Fibroblast of villous mesenchyme (primary cell): ENCODE measurements around the gene TOR4A. TPM values are rescaled to one million over a fixed set of nuclear protein-coding genes. Genes with fewer than 3 reads are reported as not detected.
"Not testable (repeated sequence)": the region's sequence is repeated elsewhere in the genome, so short reads cannot be mapped to it uniquely, and the experiment has no call there.

Experiments used
- DNase-seq: peaks from one replicate; pipeline ENCODE4 v3.0.0-alpha.2; 2010; ENCODE audit warnings: low read depth
- H3K4me3 ChIP-seq: 2 replicates; pipeline ENCODE4 v1.5.1; 2011; ENCODE audit warnings: low read depth, mild to moderate bottlenecking, low read length
- total RNA-seq: library from RNA; depleted of rRNA; stranded (reverse); fragments of >200 nt; gene quantifications from 2 replicates; pipeline ENCODE4 v1.2.3, GENCODE V29; 2012
- TF ChIP-seq, protein P1 (sequence below): IDR thresholded peaks from 2 replicates; pipeline ENCODE4 v1.5.1; 2012; ENCODE audit warnings: low read depth, mild to moderate bottlenecking, low read length; ENCODE audit not compliant: insufficient read depth

Gene TOR4A
- total RNA-seq, 1 donor, result 42.3 TPM

DNA sequence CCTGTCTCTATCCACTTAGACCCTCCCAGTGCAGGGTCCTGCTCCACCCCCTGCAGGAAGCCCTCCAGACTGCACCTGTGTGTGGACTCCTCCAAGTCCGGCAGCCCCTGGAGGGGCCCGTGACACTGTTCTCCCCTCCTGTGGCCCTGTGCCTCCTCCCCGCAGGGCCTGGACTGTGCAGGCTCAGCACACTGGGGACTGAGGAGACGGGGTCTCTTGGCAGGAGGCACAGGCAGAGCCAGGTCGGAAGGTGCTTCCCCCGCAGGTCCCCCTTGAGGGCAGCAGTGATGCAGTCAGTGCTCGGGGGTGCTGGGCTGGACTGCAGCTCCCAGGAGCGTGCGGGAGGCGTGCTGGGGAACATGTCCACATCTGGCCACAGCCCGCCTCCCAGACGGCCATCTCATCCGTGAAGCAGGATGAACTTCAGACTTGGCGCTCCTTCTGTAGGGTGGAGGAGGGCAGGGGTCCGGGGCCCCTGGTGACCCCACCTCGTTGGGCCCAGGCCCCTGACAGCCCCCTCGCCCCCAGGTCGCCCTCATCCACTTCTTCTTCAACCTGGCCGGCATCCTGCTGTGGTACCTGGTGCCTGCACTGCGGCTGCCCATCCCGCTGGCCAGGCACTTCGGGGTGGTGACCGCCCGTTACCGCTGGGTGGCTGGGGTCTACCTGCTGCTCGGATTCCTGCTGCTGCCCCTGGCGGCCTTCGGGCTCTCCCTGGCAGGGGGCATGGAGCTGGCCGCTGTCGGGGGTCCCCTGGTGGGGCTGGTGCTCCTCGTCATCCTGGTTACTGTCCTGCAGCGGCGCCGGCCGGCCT, 41.9 kb upstream of the TOR4A start:
- no peak overlapping the region for H3K4me3 ChIP-seq
- DNase-seq, result no peak
- TF ChIP-seq, protein P1, sequence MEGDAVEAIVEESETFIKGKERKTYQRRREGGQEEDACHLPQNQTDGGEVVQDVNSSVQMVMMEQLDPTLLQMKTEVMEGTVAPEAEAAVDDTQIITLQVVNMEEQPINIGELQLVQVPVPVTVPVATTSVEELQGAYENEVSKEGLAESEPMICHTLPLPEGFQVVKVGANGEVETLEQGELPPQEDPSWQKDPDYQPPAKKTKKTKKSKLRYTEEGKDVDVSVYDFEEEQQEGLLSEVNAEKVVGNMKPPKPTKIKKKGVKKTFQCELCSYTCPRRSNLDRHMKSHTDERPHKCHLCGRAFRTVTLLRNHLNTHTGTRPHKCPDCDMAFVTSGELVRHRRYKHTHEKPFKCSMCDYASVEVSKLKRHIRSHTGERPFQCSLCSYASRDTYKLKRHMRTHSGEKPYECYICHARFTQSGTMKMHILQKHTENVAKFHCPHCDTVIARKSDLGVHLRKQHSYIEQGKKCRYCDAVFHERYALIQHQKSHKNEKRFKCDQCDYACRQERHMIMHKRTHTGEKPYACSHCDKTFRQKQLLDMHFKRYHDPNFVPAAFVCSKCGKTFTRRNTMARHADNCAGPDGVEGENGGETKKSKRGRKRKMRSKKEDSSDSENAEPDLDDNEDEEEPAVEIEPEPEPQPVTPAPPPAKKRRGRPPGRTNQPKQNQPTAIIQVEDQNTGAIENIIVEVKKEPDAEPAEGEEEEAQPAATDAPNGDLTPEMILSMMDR, result no peak

DNA sequence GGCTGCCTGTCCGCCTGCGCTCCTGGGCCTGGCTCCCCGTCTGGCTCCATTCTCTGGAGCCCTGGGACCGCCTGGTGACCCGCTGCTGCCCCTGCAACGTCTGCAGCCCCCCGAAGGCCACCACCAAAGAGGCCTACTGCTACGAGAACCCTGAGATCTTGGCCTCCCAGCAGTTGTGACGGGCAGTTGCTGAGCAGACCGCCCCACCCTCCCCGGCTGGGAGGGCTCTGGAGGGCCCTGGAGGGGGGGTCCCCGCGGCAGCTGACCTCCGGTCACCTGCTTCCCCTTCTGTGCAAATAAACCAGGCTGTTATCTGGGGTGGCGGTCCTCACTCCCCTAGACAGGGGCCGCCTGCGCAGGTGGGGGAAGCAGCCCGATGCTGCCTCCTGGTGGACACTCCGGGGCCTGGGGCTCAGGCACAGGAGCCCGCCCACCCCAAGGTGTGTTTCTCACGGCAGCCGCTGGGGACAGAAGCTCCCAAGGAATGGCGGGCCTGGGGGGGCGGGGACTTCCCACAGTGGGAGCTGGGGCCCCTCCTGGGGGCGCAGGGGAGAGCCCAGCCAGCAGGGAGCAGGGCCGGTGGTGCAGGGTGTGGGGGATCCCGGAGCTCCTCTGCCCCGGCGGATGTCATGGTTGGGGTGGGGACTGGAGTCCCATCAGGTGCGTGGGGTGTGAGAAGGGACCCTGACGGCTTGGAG, 41.1 kb upstream of the TOR4A start:
- DNase-seq, result peak; percentile 72
- TF ChIP-seq, protein P1, result peak; percentile 98
- no peak overlapping the region for H3K4me3 ChIP-seq

DNA sequence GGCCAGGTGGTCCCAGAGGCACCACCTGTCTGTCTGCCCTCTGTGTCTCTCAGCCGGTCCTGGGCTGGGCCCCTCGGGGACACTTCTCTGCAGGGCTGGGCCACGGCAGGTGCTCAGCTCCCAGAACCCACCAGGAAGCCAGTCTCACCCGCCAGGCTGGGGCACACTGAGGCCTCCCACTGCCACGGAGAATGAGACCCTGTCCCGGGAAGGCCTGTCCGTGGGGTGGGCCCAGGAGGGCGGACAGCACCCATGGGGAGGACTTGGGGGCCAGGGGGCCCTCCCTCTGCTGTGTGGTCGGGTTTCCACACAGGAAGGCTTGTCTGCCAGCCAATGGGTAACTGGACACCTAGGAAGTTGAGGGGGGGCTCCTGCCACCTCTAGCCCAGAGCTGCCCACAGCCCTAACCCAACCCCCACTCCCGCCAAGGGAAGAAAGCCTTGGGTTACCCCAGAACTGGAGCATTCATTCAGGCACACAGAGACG, 40.5 kb upstream of the TOR4A start:
- DNase-seq, result no peak
- TF ChIP-seq, protein P1, result no peak
- no peak overlapping the region for H3K4me3 ChIP-seq

DNA sequence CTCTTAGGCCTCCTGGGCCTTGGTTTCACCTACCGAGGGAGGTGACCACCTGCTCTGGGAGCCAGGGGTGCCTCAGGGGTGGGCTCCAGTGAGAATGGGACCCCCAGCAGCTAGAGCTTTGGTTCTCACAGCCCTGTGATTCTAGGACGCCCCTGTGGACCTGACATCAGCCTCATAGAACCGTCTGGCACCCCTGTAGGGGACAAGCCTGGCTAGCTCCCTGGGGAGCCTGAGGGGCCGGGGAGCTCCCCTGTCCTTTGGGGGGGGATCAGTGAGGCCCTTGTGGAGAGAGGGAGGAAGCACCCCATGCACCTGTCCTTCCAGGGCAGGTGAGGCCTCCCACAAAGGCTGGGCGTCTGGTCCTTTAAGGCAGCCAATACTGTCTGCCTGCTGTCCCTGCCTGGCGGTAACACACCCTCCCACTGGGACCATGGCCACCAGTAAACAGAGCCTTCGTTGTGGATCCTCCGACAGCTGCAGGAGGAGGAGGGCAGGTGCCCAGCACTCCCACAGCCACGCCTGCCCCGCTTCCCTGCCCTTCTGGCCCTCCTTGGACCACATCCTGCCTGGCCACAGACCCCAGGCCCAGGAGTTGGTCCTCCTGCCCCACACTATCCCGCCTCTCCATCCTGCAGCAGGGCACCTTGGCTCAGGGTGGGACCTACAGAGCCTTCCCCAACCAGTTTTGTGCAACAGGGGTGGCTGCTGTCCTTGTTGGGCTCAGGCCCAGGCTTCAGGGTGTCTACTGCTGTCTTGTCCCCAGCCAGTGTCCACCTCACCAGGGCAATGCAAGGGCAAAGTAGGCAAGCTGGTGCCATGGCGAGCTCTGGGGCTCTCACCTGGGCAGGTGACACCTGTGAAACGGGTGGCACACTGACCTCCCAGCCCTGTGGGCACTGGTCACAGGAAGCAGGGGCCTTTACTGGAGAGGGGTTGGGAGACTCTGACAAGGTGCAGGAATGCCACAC, 39.5 kb upstream of the TOR4A start:
- DNase-seq, result no peak
- TF ChIP-seq, protein P1, result no peak
- no peak overlapping the region for H3K4me3 ChIP-seq

DNA sequence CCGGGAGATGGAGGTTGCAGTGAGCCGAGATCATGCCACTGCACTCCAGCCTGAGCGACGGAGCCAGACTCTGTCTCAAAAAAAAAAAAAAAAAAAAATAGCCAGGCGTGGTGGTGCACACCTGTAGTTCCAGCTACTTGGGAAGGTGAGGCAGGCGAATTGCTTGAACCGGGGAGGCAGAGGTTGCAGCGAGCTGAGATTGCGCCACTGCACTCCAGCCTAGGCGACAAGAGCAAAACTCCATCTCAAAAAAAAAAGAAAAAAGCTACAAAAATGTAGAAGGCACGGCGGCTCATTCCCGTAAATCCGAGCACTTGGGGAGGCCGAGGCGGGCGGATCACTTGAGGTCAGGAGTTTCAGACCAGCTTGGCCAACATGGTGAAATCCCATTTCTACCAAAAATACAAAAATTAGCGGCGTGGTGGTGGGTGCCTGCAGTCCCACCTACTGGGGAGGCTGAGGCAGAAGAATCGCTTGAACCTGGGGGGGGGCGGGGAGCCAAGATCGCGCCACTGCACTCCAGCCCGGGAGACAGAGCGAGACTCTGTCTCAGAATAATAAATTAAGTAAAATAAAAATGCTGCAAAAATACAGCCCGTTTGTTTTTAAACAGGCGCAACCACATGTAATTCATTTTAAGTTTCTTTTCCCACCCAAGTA, 37.9 kb upstream of the TOR4A start:
- DNase-seq, result not testable (repeated sequence)
- H3K4me3 ChIP-seq, result peak overlapping the region; percentile 65

DNA sequence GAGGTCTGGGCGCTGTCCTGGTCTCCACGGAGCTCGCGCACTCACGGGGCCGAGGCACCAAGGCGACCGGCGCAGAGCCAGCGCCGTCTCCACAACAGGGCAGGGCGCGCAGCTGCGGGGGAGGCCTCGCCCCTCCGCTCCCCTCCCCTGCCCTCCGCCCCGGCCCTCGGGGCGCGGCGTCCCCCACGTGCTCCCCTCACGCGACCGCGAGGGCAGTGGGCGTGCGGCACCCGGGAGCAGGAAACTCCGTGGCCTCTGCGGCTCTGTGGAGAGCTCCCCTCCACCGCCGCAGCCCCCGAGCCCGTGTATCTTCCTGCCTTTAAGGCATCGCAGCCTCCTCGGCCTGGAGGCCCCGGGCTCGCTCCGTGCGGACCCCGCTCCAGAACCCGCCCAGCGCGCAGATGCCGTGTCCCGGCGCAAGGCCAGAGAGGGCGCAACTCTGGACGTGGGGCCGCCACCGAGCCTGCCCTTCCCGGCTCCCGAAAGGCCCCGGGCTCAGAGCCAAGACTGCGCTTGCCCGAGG, 37.1 kb upstream of the TOR4A start:
- TF ChIP-seq, protein P1, result no peak
- DNase-seq, result peak; percentile 75
- H3K4me3 ChIP-seq, result peak overlapping the region; percentile 65
